Lung (tissue), 12 donors: Measurements from ENCODE around the gene GPX4. TPM values are rescaled to one million over a fixed set of nuclear protein-coding genes. Genes with fewer than 3 reads are reported as not detected.
A peak's percentile ranks its signal among the peaks of the same experiment; 100 is the strongest.

Source experiments
- ATAC-seq: fragments of 200-7000 bp; cut with Tn5 transposase; one replicate; pipeline ENCODE4 v1.9.1; 2020; ENCODE audit warnings: moderate number of reproducible peaks; ENCODE audit not compliant: insufficient read depth, low FRiP score
- DNase-seq, 3 donors: peaks; one replicate each; pipeline ENCODE4 v3.0.0-alpha.2; 2013 to 2017
- H3K27ac ChIP-seq, 2 donors: one replicate each; pipeline ENCODE4 v1.5.1; 2013; ENCODE audit warnings: mild to moderate bottlenecking in 2 of 2, moderate library complexity in 2 of 2, control low read depth in 1 of 2, inconsistent platforms in 1 of 2, low read depth in 1 of 2, low read length in 1 of 2
- H3K27me3 ChIP-seq, 3 donors: one replicate each; pipeline ENCODE4 v1.5.1; 2013; ENCODE audit warnings: low read length in 2 of 3; ENCODE audit not compliant: control insufficient read depth in 3 of 3, insufficient read depth in 3 of 3
- H3K36me3 ChIP-seq, 4 donors: one replicate each; pipeline ENCODE4 v1.5.1; 2013; ENCODE audit warnings: low read length in 4 of 4, mild to moderate bottlenecking in 1 of 4, moderate library complexity in 1 of 4; ENCODE audit not compliant: control insufficient read depth in 4 of 4, insufficient read depth in 4 of 4
- H3K4me1 ChIP-seq, 5 donors: one replicate each; pipeline ENCODE4 v1.5.1; 2013; ENCODE audit warnings: low read length in 5 of 5, mild to moderate bottlenecking in 2 of 5, moderate library complexity in 1 of 5; ENCODE audit not compliant: control insufficient read depth in 5 of 5, insufficient read depth in 5 of 5
- H3K4me3 ChIP-seq: one replicate; pipeline ENCODE4 v1.5.1; 2013; ENCODE audit warnings: mild to moderate bottlenecking, control low read depth, moderate library complexity
- H3K9ac ChIP-seq, 2 donors: one replicate each; pipeline ENCODE4 v1.5.1; 2013; ENCODE audit warnings: low read length in 2 of 2, control low read depth in 1 of 2; ENCODE audit not compliant: insufficient read depth in 1 of 2
- H3K9me3 ChIP-seq, 4 donors: one replicate each; pipeline ENCODE4 v1.5.1; 2013; ENCODE audit warnings: low read length in 3 of 4, mild to moderate bottlenecking in 1 of 4, moderate library complexity in 1 of 4; ENCODE audit not compliant: control insufficient read depth in 4 of 4, insufficient read depth in 3 of 4
- WGBS, 2 donors: extraction: QIAGEN DNeasy Blood & Tissue Kit; methylation state at CpG; one replicate each; pipeline ENCODE4 v1.1.7; 2013; 5-methylcytosine and 5-hydroxymethylcytosine counted together
- polyA plus RNA-seq, 2 donors: library from polyadenylated mRNA; stranded (reverse); fragments of 200-250 nt; gene quantifications; one replicate each; pipeline ENCODE4 v1.2.1, GENCODE V29; 2013
- total RNA-seq, 2 donors: library from RNA; depleted of rRNA in 1 of 2; stranded (reverse); fragments of >200 nt in 1 of 2; gene quantifications; one replicate each; pipeline ENCODE4 v1.2.1, GENCODE V29; 2014 to 2021
- TF ChIP-seq, protein P1 (sequence below): IDR thresholded peaks from 2 replicates; pipeline ENCODE4 v1.5.1; 2012; ENCODE audit warnings: mild to moderate bottlenecking; ENCODE audit errors: control extremely low read depth, extremely low read depth
- donor health status: control.
- donor health status: control.
- donor health status: Bipolar disorder and iron deficiency.
- donor health status: healthy.
- donor health status: DM: yes; HTN: yes; CAD: no.

The GPX4 gene
- total and polyA plus RNA-seq, 4 donors: 91.6 to 1,031 (median 466) TPM

DNA sequence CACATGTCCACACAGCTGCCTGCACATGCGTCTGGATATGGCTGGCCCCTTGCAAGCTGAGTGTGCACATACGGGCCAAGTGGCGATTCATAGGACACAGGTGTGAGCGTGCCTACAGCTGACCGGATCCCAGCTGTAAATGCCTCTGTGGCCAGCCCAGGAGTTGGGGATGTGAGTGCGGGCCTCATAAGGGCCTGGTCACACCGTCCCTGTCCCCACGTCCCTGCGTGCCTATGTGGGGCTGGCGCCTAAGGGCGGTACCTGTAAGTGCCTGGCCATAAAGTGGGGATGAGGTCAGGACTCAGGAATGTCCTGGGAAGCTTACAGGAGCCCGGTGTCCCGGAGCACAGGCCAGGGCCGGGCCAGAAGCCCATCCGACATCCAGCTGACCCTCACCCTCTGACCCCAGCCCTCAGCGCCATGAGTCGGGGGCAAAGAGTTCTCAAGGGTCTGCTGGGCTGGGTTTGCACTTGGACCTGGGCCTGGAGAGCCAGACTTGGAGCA lies 38.1 kb upstream of the GPX4 start:
- DNase-seq (no peak), ATAC-seq (peak; percentile 38)
- H3K9ac ChIP-seq: no peak overlapping the region
- TF ChIP-seq, protein P1, sequence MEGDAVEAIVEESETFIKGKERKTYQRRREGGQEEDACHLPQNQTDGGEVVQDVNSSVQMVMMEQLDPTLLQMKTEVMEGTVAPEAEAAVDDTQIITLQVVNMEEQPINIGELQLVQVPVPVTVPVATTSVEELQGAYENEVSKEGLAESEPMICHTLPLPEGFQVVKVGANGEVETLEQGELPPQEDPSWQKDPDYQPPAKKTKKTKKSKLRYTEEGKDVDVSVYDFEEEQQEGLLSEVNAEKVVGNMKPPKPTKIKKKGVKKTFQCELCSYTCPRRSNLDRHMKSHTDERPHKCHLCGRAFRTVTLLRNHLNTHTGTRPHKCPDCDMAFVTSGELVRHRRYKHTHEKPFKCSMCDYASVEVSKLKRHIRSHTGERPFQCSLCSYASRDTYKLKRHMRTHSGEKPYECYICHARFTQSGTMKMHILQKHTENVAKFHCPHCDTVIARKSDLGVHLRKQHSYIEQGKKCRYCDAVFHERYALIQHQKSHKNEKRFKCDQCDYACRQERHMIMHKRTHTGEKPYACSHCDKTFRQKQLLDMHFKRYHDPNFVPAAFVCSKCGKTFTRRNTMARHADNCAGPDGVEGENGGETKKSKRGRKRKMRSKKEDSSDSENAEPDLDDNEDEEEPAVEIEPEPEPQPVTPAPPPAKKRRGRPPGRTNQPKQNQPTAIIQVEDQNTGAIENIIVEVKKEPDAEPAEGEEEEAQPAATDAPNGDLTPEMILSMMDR: no peak
- H3K27me3 ChIP-seq: peaks cover 0 to 35% (median 29%) of the 10 kb centered on the region in 3 donors
- no peak overlapping the region for H3K4me3 ChIP-seq
- WGBS, 2 donors: 60 to 75% methylated on average over 17 of the region's 17 CpGs
- H3K9me3 ChIP-seq: peaks cover 0 to 2% (median 0%) of the 10 kb centered on the region in 4 donors
- peaks cover 0 to 29% (median 0%) of the 10 kb centered on the region in 5 donors for H3K4me1 ChIP-seq
- H3K27ac ChIP-seq: peak overlapping the region in 1 of 2 donors; percentile 56
- H3K36me3 ChIP-seq: peaks cover 0 to under 1% (median 0%) of the 10 kb centered on the region in 4 donors

DNA sequence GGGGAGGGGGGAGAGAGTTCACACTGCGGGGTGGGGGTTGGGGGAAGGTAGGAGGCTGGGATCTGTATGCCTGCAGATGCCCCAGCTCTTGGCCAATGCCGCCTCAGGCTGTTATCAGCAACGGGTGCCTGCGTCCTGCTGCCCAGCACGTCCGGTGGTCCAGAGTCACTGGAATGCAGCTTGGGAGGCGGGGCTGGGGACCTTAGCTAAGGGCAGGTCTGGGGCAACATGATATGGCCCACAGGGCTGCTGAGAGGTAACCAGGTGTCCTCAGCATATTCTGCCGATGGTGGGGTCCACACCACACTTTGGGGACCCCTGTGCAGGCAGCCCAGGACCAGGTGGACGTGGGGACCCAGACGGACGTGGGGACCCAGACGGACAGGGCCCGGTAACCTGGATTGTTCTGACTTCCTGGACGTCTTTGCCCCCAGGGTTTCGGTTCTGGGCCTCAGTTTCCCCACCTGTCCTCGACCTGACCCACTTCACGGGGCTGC lies 37.5 kb upstream of the GPX4 start:
- Histone ChIP-seq H3K27ac (peak overlapping the region in 1 of 2 donors; percentile 43), H3K9me3 (peaks cover 0 to 2% (median 0%) of the 10 kb centered on the region in 4 donors), H3K27me3 (peaks cover 0 to 38% (median 31%) of the 10 kb centered on the region in 3 donors), H3K9ac (no peak overlapping the region), H3K4me1 (peaks cover 0 to 31% (median 0%) of the 10 kb centered on the region in 5 donors), H3K4me3 (peak overlapping the region; percentile 0), H3K36me3 (peaks cover 0 to 7% (median 0%) of the 10 kb centered on the region in 4 donors)
- TF ChIP-seq, protein P1: no peak
- no peak for ATAC-seq
- WGBS, 2 donors: 31 to 36% methylated on average over 17 of the region's 17 CpGs
- no peak for DNase-seq

DNA sequence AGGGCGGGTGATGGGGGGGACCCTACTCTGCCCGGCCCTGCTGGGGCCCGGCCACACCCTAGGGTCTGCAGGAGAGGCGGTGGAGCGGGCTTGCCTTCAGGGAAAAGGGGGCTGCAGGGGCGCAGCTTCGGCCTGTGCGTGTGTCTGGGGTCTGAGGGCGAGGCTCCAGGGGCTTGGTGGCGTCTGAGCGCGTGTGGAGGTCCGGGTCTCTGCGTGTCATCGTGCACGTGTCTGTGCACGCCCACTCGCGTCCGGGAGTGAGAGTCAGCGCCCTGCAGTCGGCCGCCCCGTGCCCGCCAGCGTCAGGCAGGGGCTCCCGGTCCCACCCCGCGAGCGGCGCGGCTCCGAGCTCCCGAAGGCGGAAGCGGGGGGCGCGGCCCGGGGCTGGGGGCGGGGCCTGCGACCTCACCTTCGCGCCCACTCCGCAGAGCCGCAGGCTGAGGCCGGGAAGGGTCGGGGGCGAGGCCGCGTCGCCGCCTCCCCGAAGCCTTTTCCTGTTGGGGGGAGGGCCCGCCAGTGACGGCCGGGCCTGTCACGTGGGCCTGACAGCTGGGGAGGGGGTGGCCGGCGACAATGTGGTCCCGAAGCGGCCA lies 37.0 kb upstream of the GPX4 start, which contains the start of gene ARHGAP45:
TSS of gene ARHGAP45 (plus strand) at position 420 of the 593 bp plus-strand sequence. CDS start 239 bp downstream, outside the sequence.
- no peak within 1 kb of the TSS for H3K9ac ChIP-seq
- ATAC-seq (peak; percentile 3), DNase-seq (no peak)
- H3K9me3 ChIP-seq: peaks cover 0 to 2% (median 0%) of the 10 kb centered on the region in 4 donors
- TF ChIP-seq, protein P1: no peak
- H3K27ac ChIP-seq: peak within 1 kb of the TSS in 1 of 2 donors; percentile 90
- 3 to 4% methylated on average over 57 to 61 of the region's 61 CpGs for WGBS, 2 donors
- H3K4me1 ChIP-seq: peaks cover 0 to 34% (median 0%) of the 10 kb centered on the region in 5 donors
- H3K36me3 ChIP-seq: peaks cover 0 to 11% (median 0%) of the 10 kb centered on the region in 4 donors
- peak within 1 kb of the TSS; percentile 59 for H3K4me3 ChIP-seq
- H3K27me3 ChIP-seq: peaks cover 0 to 42% (median 34%) of the 10 kb centered on the region in 3 donors
